Measurements from ENCODE around the gene DENND5A. TPM values are rescaled to one million over a fixed set of nuclear protein-coding genes. Genes with fewer than 3 reads are reported as not detected.

The DENND5A gene
- total RNA-seq, 4 donors from 2014 or later, result 6.1 to 67.7 (median 23.2) TPM

- no peak overlapping the region for H3K4me3 ChIP-seq
- DNase-seq, result no peak
- H3K4me1 ChIP-seq, result no peaks in the 10 kb centered on the region
- no peak overlapping the region for H3K27ac ChIP-seq
- H3K27me3 ChIP-seq, result no peaks in the 10 kb centered on the region
- peaks cover 0 to 21% (median 0%) of the 10 kb centered on the region in 3 donors for H3K36me3 ChIP-seq
- no peaks in the 10 kb centered on the region for H3K9me3 ChIP-seq
- no peak for TF ChIP-seq POLR2A (IDR thresholded peaks at IDR 0.05)
- TF ChIP-seq, protein P1, sequence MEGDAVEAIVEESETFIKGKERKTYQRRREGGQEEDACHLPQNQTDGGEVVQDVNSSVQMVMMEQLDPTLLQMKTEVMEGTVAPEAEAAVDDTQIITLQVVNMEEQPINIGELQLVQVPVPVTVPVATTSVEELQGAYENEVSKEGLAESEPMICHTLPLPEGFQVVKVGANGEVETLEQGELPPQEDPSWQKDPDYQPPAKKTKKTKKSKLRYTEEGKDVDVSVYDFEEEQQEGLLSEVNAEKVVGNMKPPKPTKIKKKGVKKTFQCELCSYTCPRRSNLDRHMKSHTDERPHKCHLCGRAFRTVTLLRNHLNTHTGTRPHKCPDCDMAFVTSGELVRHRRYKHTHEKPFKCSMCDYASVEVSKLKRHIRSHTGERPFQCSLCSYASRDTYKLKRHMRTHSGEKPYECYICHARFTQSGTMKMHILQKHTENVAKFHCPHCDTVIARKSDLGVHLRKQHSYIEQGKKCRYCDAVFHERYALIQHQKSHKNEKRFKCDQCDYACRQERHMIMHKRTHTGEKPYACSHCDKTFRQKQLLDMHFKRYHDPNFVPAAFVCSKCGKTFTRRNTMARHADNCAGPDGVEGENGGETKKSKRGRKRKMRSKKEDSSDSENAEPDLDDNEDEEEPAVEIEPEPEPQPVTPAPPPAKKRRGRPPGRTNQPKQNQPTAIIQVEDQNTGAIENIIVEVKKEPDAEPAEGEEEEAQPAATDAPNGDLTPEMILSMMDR (IDR thresholded peaks at IDR 0.05), result no peak
Observed at GRCh38 chr11:9151631-9152030, 113.5 kb downstream of the DENND5A start.

DNA sequence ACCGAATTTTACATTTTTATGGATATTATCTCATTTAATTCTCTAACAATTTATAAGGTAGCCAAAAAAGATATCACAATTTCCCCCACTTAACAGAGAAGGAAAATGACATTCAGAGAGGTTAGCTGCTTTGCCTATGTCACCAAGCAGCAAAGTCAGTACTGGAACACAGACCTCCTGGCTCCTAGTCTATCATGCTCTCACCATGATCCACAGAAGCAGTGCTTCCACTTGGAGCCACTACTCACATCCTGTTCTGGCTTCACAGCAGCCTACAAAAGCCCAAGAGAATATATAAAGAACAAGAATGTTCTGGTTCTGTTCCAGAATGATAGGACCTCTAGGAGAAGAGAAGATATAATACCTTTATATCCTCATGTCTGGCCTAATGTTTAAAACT is 114.2 kb downstream of the DENND5A start:
- Histone ChIP-seq H3K9me3 (no peaks in the 10 kb centered on the region), H3K27ac (no peak overlapping the region), H3K4me1 (no peaks in the 10 kb centered on the region), H3K27me3 (no peaks in the 10 kb centered on the region), H3K4me3 (no peak overlapping the region), H3K36me3 (peaks cover 0 to 22% (median 0%) of the 10 kb centered on the region in 3 donors)
- no peak for TF ChIP-seq POLR2A (IDR thresholded peaks at IDR 0.05)
- TF ChIP-seq, protein P1 (IDR thresholded peaks at IDR 0.05), result no peak
- no peak for DNase-seq

GRCh38 chr11:9150501-9150900 is 114.6 kb downstream of the DENND5A start:
- H3K9me3 ChIP-seq, result no peaks in the 10 kb centered on the region
- TF ChIP-seq, protein P1 (IDR thresholded peaks at IDR 0.05), result no peak
- TF ChIP-seq POLR2A (IDR thresholded peaks at IDR 0.05), result no peak
- DNase-seq, result no peak
- peaks cover 0 to 22% (median 0%) of the 10 kb centered on the region in 3 donors for H3K36me3 ChIP-seq
- no peaks in the 10 kb centered on the region for H3K4me1 ChIP-seq
- no peak overlapping the region for H3K4me3 ChIP-seq
- H3K27me3 ChIP-seq, result no peaks in the 10 kb centered on the region
- H3K27ac ChIP-seq, result no peak overlapping the region

- no peak for TF ChIP-seq POLR2A (IDR thresholded peaks at IDR 0.05)
- TF ChIP-seq, protein P1 (IDR thresholded peaks at IDR 0.05), result no peak
- Histone ChIP-seq H3K27ac (no peak overlapping the region), H3K27me3 (no peaks in the 10 kb centered on the region), H3K4me3 (no peak overlapping the region), H3K9me3 (no peaks in the 10 kb centered on the region), H3K4me1 (no peaks in the 10 kb centered on the region), H3K36me3 (peaks cover 0 to 32% (median 0%) of the 10 kb centered on the region in 3 donors)
- DNase-seq, result no peak
Observed at GRCh38 chr11:9148727-9149126, 116.4 kb downstream of the DENND5A start.

GRCh38 chr11:9148035-9148434 is 117.1 kb downstream of the DENND5A start:
- TF ChIP-seq, protein P1 (IDR thresholded peaks at IDR 0.05), result no peak
- TF ChIP-seq POLR2A (IDR thresholded peaks at IDR 0.05), result no peak
- no peaks in the 10 kb centered on the region for H3K27me3 ChIP-seq
- no peaks in the 10 kb centered on the region for H3K9me3 ChIP-seq
- H3K4me1 ChIP-seq, result no peaks in the 10 kb centered on the region
- H3K27ac ChIP-seq, result no peak overlapping the region
- no peak for DNase-seq
- H3K36me3 ChIP-seq, result peaks cover 0 to 36% (median 0%) of the 10 kb centered on the region in 3 donors
- no peak overlapping the region for H3K4me3 ChIP-seq

- no peak overlapping the region for H3K27ac ChIP-seq
- no peaks in the 10 kb centered on the region for H3K9me3 ChIP-seq
- H3K36me3 ChIP-seq, result peaks cover 0 to 39% (median 0%) of the 10 kb centered on the region in 3 donors
- no peak for DNase-seq
- TF ChIP-seq, protein P1 (IDR thresholded peaks at IDR 0.05), result no peak
- TF ChIP-seq POLR2A (IDR thresholded peaks at IDR 0.05), result no peak
- H3K4me1 ChIP-seq, result no peaks in the 10 kb centered on the region
- no peaks in the 10 kb centered on the region for H3K27me3 ChIP-seq
- no peak overlapping the region for H3K4me3 ChIP-seq
Observed at GRCh38 chr11:9146477-9146876, 118.7 kb downstream of the DENND5A start.

All from Peyer's patch (tissue), 4 donors.